GM18505 (cell line): ENCODE results near the gene ADD2.

Experiments used
- ATAC-seq: cut with Tn5 transposase; IDR thresholded peaks from one replicate; pipeline ENCODE4 v1.9.1; 2021; ENCODE audit not compliant: unreplicated experiment
- POLR2A ChIP-seq: IDR thresholded peaks from 4 replicates; pipeline ENCODE4 v1.6.1; 2011; ENCODE audit warnings: borderline replicate concordance; ENCODE audit not compliant: insufficient read depth, insufficient read length; ENCODE audit errors: extremely low read depth

The ADD2 gene

DNA sequence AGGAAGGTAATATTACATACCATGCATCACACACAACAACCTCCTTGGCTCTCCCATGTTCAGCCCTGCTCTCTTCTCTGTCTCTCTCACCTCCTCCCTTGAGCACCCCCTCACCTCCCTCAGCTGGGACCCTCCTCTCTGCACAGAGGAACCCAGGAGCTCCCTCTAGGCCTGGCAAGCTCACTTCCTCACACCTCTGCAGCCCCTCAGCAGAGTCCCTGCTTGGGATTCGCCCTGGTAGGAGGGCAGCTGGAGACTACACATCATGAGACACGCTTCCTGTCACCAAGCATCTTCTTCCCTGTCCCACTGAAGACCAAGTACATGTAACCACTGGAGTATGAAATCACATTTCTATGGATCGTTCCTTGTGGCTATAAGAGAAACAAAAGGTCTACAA is 51.0 kb downstream of the ADD2 start:
- TF ChIP-seq POLR2A = no peak
- no peak for ATAC-seq

DNA sequence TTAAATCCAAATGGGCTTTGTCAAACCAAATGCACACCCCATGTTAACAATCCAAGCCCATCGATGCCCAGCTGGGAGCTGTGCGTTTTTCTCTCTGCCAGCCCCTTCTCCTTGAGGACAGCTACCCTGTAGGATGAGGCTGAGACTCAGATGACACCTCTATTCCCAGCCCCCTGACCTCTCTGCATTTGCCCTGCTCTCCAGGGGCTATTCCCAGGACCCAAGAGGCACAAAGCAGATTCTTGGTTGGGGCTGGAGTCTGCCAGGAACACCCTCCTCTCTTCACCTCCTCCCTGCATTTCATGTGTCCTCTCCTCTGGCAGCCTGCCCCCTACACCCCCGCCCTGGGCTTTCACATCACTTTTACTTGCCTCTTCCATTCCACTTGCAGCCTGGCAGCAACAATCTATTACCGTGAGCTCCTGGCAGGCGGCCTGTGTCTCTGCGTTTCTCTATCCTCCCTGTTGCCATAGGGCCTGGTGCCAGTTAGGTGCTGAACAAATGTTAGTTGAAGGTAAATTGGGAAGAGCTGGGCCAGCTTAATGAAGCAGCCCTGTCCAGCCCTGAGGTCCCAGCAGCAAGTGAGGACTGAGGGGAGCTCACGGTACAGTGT is 51.8 kb downstream of the ADD2 start:
- no peak for TF ChIP-seq POLR2A
- no peak for ATAC-seq

DNA sequence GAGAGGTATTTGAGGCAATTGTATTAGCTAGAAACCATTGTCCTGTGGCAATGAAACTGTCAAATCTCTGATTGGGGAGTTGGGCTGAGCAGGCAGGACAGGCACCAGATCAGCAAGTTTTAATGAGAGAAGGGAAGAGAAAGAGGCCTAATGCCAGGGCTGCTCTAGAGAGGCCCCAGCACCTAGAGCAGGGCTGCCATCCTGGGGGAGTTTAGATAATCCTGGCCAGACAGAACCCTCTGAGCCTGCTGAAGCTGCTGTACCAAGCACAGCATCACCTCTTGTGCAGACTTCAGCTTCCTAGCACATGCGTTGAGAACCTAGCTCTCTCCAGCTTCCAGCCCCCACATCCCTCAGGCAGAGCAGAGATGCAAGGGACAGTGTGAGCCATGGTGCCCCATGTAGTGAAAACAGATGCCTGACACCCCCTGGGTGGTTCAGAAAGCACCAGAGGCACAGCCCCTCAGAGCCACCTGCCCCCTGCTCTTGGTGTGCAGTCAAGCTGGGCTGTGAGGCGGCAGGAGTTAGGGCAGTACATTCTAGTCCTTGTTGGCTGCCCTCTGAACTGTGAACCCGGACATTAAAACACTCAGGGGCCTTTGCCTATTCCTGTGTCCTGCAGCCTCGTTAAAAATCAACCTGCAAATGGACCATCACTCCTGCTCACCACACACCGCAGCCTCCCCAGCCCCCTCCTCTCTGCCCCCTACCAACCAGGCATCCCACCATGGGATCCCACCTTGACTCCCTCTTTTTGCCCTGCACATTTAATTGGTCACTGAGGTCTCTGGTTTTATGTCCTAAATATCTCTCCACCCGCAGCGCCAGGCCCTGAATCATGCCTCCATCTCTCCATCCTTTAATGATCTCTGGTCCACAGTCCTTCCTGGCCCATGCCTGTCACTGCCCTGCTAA is 52.7 kb downstream of the ADD2 start:
- TF ChIP-seq POLR2A = no peak
- no peak for ATAC-seq

DNA sequence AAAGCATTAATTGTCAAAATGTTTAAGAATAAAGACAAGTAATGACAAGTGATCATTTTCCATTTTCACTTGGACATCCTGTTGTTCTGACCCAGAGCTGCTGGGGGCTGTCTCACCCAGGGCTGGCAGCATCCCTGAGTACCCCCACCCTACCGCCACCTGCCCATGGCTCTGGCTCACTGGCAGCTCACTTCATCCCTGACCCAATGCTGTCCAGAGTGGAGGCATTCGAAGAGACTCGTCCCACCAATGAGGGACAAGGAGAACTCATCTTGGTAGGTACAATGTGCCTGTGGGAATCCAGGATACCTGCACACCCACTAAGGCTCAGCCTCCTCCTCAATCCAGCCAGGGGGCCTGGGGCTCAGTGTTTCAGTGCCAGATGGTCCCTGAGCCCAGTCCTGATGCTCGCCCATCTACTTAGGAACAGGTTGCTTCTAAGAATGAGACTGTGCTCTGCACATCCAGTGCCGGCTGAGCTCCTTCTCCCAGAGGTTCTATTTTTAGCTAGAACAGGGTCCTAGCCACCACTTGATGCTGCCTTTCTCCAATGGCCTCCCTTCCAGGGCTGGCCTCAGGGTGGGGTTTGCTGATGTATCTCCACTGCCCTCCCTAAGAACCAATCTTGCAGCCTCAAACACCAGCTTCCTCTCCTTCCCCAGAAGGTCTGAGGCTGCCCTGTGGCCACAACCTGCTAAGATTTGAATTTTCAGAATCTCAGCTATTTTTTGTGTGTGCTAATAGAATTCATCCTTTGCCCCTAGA is 53.7 kb downstream of the ADD2 start:
- ATAC-seq = no peak

DNA sequence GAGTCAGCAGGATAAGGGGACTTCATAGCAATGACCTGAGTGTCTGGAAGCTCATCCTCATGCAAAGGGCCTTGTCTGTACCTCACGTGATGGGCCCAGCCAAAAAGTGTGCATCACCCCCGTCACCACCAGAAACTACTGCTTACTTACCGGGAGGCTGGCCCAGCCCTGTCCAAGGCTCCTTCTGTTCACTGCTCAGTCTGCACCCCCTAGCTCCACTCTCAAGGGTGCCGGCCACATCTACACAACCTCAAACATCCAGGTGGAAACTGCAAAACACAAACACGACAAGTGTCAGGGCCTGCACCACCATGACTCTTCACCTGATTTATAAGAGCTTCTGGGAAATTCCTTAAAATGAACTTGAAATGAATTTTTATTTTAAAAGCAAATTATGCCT is 55.1 kb downstream of the ADD2 start:
- no peak for ATAC-seq
- TF ChIP-seq POLR2A = no peak

More for the DNA sequence above, 53.7 kb downstream of the ADD2 start:
- TF ChIP-seq POLR2A = no peak

DNA sequence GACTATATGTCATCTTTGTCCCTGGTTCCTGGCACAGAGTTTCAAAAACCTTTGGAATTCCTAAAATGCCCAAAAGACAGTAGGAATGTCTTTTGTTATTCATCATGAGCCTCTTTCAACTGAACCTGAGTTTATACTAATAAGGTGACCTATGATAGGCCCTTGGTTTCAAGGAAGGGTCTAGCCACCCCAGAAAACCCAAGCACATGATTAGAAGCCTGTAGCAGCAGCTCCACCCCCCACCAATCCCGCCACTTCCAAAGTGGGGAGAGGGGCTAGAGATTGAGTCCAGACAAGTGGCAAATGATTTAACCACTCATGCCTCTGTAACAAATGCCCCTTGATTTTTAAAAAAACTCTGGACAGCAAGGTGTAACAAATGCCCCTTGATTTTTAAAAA is 56.8 kb downstream of the ADD2 start:
- no peak for ATAC-seq
- TF ChIP-seq POLR2A = no peak

DNA sequence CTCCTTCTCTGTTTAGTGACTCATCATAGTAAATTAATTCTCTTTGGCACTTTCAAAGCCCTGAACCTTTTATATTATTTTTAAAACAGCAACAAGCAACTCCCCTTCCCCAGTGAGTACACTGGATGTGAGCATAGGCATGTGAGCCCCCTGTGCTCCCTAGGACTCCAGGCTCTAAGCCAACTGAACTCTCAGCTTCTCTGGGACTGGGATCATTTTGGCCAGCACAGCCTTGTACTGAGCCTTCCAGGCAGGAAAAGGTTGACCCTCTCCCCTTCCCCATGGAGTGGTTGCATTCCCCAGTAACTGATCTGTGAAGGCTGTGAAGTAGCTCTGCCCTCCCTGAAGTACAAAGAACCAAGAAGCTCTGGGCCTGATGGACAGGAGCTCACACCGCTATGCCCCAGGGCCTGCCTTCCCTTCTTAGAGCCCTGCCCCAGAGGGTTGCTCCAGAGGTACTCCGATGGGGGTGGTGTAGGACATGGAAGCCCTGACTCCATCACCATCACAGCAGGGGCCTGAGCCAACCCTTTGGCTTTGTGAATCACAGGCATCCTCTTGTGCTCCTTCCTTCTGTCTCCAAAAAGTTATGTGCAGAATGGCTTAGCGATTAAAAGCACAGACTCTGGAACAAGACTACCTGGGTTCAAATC is 57.8 kb downstream of the ADD2 start:
- ATAC-seq = no peak
- TF ChIP-seq POLR2A = no peak

DNA sequence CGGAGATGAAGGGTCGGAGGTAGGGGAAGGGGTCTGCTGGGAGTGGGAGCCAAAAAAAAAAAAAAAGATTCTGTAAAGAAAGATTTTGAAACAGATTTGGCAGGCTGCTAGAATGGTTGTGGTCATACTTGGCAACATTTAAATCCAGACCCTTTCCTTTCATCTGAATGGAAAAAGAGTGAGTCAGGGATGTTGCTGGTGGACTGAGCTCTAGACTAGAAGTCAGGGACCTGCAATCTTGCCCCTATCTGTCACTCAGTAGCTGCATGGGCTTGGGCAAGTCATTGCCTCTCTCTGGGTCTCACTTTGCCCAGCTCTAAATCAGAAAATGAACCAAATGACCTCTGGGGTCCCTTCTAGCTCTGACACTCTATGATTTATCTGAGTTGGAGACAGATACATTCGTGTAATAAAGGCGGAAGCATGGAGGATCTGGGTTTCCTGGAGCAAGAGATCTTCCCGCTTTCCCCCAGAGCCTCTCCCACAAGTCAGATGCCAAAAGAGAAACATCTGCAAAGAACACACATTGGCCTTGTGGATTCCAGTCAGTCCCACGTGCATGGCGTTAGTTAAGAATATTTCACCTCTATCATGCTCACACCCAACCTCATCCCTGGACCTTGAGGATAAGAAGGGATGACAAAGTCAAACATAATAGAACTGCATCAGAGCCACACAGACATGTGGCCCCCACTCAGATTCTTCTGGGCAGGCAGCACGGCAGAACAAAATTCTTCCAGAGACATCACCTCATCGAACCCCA is 58.5 kb downstream of the ADD2 start:
- no peak for TF ChIP-seq POLR2A
- ATAC-seq = no peak

DNA sequence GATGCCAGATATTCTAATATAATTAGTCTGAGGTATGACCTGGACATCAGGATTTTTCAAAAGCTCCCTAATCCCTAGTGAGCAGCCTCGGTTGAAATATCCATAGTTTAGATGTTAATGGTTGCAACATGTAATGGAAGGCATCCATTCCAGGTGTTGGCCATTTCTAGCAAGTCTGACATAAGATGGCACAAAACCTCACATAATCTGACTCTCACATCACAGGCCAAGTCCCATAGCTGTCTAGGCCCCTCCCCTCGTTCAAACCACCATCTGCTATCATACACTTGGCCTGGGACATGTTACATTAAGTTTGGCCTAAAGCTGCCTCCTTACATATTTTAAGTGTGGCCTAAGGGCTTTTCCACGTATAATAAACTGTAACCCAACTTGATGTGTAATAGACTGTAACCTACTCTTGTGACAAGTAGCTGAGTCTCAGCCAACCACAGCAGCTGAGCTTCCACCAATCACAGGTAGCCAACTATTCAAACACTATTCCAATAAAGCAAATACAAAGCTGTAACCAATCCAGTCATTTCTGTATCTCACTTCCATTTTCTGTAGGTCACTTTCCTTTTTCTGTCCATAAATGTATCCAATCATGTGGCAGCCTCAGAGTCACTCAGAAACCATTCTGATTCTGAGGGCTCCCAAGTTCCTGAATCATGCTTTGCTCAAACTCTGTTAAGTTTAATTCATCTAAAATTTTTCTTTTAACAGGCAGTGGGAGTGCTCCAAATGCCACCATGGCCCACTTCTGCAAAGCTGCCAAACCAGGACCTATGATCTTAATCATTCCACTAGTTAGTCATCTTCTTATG is 59.4 kb downstream of the ADD2 start:
- ATAC-seq = no peak

DNA sequence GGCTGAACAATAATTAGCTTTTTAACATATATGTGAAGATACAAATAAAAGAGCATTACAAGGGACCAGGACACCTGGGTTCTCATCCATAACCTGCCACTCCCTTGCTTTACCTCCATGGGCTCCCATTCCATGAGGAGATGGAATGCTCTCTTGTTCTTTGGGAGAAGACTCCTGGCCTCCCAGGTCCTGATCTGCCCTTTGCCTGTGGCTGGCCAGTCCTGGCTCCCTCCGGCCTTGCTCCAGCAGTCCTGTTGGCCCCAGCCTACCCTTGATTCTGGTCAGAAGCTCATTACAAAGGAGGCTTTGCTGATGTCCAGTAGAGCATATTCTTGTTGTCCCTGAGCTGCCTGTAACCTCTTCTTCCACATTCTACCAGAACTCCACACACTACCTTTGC is 60.3 kb downstream of the ADD2 start:
- TF ChIP-seq POLR2A = no peak

More for the DNA sequence above, 59.4 kb downstream of the ADD2 start:
- no peak for TF ChIP-seq POLR2A

DNA sequence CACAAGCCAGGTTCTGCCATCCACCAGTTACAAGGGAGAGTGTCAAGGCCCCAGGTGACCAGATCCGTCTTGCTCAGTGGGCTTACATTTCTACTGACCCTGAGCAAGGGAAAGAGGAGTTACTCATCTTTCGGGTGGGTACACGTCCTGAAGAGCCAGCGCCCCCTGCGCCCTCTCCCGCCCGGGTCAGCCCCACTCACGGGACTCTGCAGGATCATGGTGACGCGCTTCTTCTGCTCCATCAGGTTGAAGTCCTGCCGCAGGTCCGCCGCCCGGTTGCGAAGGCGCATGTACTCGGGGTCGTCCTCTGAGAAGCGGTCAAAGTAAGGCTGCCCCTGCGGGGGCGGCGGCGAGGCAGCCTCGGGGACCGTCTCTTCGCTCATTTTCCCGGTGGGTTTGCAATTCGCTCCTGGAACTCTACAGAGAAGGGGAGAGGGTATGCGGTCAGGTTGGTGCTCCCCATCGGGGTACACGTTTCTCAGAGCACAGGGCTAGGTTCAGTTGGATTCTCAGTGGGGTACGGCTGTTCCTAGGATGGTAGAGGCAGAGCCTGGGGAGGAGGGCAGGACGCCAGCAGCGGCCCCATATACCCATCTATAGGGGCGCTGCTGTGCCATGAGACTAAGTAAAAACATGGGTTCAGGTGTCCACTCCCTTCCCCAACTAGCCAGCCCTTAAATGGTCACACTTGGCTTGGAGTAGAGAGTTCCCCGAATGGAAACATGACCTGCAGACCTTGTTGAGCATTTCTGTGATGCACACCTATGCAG is 61.8 kb downstream of the ADD2 start:
- TF ChIP-seq POLR2A = no peak
- ATAC-seq = no peak

More for the DNA sequence above, 60.3 kb downstream of the ADD2 start:
- no peak for ATAC-seq
